Brain pericyte (primary cell): ENCODE results near the gene ZNF467.

ENCODE experiments used
- DNase-seq: peaks from one replicate; pipeline ENCODE4 v3.0.0-alpha.2; 2012; ENCODE audit warnings: low read depth, low spot score

Gene ZNF467

GRCh38 chr7:149772241-149772955 lies 990 bp downstream of the ZNF467 start:
- DNase-seq: no peak

- DNase-seq: peak; percentile 30
Observed at GRCh38 chr7:149771720-149772240, 1.6 kb downstream of the ZNF467 start.

DNA sequence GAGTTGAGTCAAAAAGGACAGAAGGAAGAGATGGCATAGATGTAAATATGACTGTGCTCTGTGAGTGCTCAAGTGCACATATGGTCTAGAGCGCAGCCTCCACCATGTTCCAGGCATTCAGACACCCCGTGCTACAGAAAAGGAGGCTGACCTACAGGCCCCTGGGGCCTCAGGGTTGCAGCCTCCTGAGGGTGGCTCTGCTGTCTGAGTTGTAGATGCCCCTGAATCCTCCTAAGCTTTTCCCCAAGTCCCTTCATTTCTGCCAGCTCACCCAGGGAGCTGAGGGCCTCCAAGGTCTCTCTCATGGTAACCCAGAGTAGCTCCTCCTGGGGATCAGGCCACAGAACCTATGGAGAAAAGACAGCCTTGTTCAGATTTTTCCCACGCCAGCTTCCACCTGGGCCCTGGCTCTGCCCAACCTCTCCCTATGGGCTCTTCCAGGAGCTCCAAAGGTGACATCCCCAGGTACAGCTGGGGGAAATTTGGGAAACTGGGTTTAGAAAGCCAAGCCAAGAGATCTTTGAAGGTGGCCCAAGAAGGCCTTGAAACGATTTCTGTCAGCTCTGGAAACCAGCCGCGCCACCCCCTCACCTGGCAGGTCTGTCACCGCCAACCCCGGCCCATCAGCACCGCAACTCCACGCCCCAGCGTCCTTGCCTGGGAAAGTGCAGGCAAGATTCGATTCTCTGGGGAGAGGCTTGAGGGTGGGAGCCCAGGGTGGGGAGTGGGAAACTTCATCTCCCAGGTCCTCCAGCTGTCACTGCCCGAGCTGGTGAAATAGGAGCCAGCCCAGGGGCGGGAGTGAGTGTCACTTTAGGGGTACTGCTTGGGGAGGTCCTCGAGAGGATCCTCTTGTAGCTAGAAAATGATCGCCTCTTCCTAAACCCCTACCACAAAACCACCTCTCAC lies 2.4 kb downstream of the ZNF467 start:
- no peak for DNase-seq

DNA sequence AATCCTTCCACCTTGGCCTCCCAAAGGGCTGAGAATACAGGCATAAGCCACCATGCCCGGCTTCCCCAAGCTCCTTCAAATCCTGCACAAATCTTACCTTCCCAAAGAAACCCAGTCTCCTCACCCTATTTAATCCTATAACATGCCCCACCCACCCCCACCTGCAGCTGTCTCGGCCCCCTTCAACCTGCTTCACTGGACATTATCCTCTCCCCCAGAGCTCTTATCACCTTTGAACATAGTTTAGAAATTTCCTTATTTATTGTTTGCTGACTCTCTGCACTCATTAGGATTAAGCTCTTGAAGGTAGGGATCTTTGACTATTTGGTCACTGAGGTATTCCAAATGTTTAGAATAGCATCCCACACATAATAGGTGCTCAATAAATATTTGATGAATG lies 3.5 kb downstream of the ZNF467 start:
- no peak for DNase-seq

GRCh38 chr7:149768931-149769330 lies 4.5 kb downstream of the ZNF467 start:
- DNase-seq: no peak

DNA sequence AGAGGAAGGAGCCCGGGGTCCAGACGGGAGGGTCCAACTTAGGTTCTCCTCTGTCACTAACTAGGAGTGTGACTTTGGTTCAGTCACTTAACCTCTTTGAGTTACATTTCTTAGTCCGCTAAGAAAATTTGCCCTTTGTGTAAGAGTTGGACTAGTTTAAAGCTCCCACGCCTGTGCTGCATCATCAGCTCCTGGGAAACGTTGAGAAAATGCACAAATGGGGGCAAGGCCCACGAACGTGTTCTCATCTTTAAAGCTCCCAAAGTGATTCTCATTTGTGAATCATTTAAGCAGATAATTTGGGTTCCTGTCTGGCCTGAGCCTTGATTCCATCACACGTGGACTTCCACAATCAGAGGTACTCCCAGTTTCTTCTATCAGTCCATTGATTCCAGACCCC lies 6.3 kb downstream of the ZNF467 start:
- no peak for DNase-seq

GRCh38 chr7:149766135-149766675 lies 7.2 kb downstream of the ZNF467 start:
- DNase-seq: no peak

DNA sequence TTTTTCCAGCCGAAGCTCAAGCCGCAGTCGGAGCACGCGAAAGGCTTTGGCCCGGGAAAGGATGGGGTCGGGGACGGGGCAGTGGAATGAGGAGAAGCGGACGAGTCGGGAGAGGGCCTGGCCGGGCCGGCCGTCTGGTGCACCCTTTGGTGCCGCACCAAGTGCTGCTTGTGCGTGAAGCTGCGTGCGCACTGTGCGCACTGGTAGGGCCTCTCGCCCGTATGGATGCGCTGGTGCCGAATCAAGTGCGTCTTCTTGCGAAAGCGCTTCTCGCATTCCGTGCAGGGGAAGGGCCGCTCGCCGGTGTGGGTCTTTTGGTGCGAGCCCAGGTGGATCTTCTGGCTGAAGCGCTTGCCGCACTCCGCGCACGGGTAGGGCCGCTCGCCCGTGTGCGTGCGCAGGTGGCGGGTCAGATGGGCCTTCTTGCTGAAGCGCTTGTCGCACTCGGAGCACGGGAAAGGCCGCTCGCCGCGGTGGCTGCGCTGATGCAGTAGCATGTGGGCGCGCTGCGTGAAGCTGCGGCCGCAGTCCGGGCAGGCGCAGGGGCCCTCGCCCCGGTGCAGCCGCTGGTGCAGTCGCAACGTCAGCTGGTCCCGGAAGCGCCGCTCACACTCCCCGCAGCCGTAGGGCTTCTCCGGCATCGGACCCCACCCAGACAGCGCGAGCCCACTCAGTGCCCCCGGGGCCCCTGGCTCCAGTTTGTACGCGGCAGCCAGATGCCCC lies 7.8 kb downstream of the ZNF467 start:
- DNase-seq: no peak

DNA sequence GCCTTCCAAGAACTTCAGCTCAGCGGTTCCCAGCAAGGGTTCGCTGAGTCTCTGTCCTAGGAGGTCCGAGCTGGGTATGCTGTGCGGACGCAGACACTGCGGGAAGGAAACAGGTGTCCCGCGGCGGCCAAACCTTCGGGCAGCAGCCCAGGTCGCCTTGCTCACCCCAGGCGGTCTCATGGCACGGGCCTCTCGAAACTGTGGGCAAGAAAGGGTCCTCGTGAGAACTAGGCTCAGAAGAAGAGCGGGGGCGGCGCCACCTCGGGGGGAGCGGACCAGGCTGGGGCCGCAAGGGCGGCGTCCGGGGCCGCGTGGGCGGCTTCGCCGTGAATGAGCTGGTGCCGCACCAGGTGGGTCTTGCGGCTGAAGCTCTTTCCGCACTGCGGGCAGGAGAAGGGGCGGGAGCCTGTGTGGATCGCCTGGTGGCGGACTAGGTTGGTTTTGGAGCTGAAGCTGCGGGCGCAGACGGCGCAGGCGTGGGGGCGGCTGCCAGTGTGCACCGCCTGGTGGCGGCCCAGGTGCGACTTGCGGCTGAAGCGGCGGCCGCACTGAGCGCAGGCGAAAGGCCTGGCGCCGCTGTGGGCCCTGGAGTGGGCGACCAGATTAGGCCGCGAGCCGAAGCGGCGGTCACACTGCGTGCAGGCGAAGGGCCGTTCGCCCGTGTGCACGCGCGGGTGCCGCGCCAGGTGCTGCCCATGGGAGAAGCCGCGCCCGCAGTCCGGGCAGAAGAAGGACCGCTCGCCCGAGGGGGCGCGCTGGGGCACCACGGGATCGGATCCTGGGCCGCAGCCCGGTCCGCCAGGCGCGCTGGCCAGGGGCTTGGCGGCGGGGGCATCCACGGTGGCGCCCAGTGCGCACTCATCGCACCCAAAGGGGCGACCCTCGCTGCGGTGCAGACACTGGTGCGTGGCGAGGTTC lies 8.6 kb downstream of the ZNF467 start:
- DNase-seq: no peak

DNA sequence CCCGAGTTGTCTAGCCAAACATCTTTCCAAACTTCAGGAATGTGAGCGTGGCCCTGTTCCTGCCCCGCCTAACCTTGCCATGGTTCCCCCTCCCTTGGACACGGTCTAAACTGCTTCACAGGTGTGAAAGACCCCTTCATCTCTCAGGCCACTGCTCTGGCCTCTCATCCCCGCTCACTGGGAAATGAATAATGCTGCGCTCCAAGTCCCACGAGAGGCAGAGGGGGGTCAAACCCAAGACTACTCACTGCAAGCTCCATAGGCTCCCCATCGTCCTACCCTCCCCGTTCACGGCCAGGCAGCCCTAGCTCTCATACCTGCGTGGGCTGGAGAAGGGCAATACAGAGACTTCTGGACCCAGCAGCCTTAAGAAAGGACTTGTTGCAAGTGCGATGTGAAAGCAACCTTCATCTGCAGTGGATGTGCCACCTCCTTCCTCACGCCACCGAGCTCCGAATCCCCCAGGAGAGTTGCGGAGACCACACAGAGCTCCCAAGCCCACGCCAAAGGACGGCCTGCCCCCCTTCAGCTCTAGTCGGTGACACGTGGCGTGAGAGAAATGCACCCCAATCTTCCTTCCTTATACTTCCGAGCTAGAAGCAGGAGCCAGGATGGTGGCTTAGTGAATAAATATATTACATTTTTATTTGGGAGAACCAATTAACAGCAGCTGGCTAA lies 9.7 kb downstream of the ZNF467 start:
- no peak for DNase-seq

DNA sequence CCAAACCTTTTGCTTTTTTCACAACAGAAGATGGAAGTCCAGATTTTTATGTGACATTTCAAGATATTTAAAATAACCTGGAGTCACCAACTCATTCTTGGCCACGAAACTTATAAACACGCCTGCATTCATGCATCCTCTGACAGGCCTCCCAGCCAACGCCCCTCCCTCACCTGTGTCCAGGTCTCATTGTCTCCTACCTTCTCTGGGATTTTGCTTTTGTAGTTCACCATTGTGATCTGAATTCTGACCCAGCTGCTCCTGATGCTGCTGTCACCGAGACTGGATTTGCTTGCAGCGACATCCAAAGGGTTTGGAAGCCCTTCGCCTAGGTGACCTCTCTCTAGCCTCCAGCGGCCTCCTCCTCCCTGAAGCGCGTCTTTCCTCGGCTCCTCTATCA lies 10.8 kb downstream of the ZNF467 start:
- no peak for DNase-seq

DNA sequence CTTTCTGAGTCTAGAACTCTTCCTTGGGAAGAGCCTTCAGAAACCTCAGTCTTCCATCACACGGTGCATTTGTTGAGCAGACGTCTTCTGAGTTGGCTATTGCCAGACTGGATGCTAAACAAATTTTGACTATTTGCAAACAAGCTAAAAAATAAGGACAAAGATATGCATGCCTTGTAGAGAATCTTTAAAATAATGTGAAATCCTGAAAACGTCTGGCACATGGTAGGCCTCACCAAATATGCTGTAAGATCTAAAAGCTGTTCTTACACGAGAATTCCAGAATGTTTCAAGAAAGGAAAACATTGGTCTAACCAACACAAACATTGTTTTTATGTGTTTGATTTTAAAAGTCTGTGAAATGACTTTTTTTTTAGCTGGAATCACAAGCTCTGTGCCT lies 11.3 kb downstream of the ZNF467 start:
- no peak for DNase-seq

- DNase-seq: no peak
Observed at GRCh38 chr7:149761307-149761706, 12.1 kb downstream of the ZNF467 start.

GRCh38 chr7:149760538-149760937 lies 12.8 kb downstream of the ZNF467 start:
- no peak for DNase-seq

DNA sequence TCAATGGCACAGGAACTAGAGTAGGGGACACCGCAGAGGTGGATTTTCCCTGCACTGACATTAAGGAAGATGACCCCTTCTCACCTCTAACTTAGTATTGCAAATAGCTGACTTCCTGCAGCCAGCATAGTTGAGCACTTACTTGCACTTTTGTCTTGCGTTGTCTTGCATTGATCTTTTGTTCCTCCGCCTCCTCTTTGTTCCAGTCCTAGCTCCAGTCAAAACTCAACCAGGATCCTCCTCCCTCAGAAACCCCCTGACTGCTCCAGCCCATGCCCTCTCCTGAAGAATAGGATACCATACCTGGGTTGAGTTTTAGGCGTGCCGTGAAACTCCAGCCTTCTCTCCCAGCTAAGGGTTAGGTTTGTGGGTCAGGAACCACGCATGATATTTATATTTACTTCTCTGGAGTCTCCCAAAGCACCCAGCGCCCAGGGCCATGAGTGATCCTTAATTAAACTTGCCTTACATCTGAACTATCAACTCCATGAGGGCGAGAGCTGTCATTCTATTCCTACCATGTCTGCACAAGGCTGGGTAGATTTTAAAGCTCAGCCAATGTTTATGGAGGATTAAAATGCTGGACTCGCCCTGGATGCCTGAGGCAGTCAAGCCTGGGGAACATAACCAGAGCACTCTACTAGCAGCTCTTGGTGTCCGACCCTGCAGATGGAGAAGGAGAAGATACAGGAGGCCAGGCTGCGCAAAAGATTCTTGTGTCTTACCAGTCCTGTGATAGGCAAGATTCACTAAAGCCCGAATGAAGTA lies 14.1 kb downstream of the ZNF467 start:
- DNase-seq: no peak

DNA sequence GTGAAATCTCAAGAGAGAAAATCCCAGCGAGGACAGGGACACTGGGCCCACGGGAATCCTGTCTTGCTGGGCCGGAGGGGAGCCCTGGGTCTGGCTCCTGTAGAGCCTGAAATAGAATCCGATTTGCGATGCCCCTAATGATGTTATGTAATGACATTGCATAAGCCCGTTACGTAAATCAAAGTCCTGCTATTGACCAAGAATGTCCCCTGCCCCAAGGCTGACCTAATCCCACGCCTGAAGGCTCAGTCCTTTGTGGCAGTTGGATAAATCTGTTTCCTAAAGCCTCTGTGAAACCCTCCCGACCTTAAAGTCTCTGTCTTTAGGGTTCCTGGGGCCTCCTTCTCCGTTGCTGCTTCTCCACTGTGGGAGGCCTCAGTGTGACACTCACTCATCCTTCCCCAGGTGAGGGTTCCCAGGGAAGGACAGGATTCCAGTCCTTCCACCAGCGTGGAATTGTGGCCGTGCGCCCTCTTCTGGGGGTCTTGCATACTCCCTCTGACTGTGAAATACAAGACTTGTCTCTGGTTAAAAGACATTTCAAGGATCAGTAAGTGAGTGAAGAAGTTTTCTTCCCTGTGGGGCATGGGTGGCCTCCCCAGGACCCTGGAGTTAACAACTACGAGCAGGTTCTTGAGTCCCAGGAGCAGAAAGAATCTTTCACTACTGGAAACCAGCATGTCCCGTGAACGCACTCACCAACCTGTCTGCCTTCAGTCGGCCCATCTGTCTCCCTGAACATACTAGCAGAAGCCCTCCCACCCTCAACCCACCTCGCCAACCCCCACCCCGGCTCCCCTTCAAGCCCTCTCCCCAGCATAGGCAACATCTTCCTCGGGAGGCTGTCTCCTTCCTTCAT lies 19.8 kb downstream of the ZNF467 start:
- no peak for DNase-seq

DNA sequence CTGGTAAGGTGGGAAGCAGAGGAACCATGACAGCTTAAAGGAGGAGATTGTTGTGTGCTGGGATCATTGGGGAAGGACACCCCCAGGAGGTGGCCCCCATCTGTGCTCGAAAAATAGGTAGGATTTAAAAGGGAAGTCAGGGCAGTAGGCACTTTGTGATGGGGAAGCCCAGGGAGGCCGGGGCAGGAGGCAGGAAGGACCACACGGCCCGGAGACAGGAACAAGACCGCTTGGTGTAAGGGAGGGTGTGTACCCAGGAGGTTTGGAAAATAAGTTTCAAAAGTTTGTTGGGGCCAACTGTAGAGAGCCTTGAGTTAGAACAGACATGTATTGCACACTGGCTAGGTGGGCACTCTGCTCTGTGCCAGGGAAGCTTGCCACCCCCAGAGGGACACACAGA lies 20.7 kb downstream of the ZNF467 start:
- no peak for DNase-seq

DNA sequence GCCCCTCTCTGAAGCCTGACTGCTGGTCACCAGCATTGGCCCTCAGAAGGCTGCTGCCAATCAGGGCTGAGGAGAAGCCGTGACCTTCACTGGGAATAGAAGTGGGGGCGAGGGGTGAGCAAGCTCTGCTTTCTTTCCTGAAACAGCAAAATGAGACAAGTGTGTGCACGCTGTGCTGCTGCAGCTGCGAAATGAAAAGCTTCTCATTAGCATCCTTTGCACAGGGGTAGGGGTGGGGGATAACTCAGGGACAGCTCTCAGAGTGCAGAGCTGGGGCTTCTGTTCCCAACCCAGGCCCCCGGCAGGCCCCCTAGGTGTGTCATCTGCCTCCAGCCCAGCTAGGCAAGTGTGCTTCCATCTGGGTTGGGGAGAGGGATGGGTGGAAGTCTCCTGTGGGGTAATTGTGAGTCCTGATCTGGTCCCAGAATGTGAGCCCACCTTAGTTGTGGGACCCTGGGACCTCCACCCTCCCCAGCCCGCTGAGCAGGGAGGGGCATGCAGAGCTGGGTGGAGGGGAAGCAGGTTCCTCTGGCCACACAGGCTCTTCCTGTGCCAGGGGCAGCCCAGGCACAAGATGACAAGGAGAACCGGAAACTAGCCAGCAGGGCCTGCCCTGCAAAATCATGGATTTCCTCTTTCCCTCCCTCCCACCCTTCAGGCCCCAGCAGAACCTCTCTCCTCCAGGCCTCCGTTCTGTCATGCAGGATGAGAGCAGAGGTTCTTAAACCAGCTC lies 22.2 kb downstream of the ZNF467 start:
- DNase-seq: no peak
